Stimulated activated CD4-positive, alpha-beta T cell treated with anti-CD3 and anti-CD28 coated beads, Interleukin-2, amount 100 ng/mL, for 48 hours (primary cell): ENCODE data around the gene SOST.

Source experiments
- DNase-seq, 2 donors: peaks; one replicate each; pipeline ENCODE4 v3.0.0-alpha.2; 2020

SOST gene

GRCh38 chr17:43774304-43775250, 16.0 kb upstream of the SOST start:
- DNase-seq: no peak

DNA sequence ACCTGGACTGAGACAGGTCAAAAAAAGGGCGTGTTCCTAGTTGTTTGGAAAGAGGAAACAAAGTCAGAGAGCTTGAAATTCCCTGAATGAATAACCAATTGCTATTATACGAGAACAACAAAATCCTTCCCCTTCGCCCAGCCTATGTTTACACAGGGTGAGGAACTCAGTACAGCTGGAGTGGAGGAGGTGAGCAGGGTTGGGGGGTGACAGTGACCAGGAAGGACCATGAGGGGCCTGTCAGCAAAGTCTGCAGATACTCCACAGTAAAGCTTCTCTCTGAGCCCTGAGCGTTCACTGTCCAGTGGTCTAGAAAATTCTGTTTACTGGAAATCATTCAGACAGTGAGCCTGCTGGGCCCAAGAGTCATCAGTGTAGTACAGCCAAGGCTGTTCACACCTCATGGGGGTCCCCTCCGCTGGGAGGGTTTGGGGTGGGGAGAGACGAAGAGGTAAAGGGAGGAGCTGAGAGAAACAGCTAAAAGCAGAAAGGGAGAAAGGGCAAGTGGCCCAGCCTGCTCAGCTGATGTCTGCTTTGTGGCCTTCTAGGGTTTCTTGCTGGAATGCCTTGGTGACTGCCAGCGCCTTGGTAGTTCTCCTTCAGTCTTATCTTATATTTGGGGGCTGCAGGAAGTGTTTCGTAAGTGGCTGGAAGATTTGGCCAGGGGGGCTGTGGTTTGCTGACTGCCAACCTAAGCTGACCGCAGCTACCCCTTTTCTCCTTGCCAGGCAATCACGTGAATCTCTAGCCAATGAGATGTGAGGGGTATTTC, 14.5 kb upstream of the SOST start:
- DNase-seq: no peak

DNA sequence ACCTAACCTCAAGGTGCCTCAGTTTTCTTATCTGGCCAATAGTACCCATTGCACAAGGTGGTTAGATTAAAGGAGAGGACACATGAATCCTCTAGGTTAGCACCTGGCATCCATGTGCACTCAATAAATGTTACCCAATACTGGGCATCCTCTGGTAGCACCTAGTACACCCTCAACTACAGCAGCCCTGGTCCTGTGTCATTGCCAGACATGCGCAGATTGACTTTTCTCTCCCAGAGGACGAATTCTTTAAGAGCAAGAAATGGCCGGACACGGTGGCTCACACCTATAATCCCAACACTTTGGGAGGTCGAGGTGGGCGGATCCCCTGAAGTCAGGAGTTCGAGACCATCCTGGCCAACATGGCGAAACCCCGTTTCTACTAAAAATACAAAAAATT, 12.9 kb upstream of the SOST start:
- no peak for DNase-seq

- no peak for DNase-seq
Measured at GRCh38 chr17:43770957-43771356, 12.4 kb upstream of the SOST start.

DNA sequence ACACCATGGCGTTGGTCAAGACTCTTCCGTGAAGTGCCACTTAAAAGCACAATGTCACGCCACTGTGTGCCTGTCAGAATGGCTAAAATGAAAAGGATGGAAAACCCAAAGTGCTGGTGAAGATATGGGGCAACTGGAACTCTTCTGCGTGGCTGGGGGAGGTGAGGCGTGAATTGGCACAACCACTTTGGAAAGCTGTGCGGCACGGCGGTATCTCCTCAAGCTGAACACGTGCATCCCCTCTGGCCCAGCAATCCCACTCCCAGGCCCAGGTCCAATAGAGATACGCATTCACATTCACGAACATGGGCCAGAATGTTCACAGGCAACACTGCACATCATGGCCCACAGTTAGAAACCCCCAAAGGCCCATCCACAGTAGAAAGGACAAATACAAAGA, 11.3 kb upstream of the SOST start:
- DNase-seq: no peak

DNA sequence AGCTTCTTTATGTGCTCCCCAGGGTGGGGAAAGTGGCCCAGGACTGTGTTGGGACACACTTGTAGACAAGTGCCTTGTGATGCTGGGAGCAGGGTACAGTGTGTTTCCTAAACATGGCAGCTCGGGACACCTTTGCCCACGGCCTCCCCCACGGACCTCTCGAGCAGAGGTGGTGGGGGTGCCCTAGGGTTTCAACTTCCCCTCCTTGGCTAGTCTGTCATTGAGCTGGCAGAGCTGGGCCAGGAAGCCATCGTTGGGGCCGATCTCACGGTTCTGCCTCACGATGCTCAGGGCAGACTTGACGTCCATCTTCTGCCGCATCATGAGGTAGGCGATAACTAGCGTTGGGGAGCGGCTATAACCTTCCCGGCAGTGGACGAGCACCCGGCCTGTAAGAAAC, 10.8 kb upstream of the SOST start:
- DNase-seq: no peak

GRCh38 chr17:43768943-43769342, 10.4 kb upstream of the SOST start:
- no peak for DNase-seq

DNA sequence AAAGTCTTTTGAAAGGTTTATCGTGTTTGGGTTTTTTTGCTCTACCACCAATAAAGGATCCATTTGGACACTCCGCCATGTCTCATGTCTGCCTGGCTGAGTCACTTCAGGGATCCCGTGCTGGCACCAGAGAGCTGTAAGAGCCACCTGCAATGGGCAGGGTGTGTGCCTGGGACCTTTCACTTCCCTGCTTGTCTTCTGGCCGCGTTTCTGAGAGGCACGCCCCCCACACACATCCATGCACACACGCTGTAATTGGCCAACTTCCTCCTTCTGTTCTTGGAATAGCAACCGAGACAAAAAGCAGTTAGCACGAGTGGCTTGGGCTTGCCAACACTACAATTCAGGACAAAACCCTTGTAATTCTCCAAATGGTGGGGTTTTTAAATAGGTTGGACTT, 9.8 kb upstream of the SOST start:
- no peak for DNase-seq

- DNase-seq: no peak
Measured at GRCh38 chr17:43767713-43768059, 9.1 kb upstream of the SOST start.

GRCh38 chr17:43767053-43767712, 8.6 kb upstream of the SOST start:
- DNase-seq: no peak

- peak; percentile 58 to 60 for DNase-seq
Measured at GRCh38 chr17:43766413-43767052, 7.9 kb upstream of the SOST start.

DNA sequence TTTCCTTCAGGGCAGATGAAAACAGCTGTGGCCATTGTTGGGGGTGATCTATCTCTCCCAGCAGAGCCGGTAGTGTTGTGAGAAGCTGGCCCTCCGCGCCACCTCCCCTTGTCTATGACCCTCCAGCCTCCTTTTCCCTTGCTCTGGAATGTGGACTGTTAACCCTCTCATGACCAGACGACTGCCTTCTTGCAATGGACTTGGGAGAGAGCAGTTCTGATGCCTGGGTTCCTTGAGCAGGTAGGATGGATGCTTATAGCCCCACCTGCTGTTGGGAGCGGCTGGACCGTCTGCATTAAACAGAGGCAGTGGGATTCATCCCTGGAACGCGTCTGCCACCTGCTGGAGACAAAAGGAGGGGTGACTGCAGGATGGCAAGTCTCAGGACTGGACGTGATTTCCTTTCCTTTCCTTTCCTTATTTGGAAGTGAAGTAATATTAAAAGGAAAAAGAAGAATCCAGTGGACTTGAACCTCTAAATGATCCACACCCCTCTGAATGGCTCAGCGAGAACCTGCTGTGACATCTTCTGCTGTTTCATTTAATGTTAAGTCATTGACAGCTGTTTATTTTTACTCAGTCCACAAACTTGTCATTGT, 1.8 kb upstream of the SOST start:
- peak; percentile 92 to 97 for DNase-seq

DNA sequence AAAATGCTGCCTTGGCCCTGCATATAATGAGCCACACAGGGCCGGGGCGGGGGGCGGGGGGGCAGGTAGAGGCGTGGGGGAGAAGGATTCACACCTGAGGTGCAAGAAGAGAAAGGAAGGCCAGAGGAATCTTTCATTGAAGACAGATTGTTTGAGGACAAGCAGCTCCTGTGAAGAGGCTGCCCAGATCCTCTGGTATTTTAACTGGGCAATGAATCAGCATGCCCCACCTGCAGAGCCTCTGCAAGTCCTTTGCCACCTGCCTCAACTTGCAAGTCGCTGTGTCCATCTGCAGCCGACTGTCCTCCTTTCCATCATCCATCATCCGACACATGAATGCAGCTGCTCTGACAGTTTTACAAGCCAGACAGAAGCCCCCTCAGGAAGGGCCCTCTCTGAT, 1.2 kb upstream of the SOST start:
- DNase-seq: no peak

GRCh38 chr17:43758086-43758485, 505 bp downstream of the SOST start:
- no peak for DNase-seq

- DNase-seq: no peak
Measured at GRCh38 chr17:43757171-43757660, 1.4 kb downstream of the SOST start.

- no peak for DNase-seq
Measured at GRCh38 chr17:43756201-43756600, 2.4 kb downstream of the SOST start.

GRCh38 chr17:43755389-43755875, 3.2 kb downstream of the SOST start:
- DNase-seq: peak in 1 of 2 donors; percentile 15

GRCh38 chr17:43754947-43755346, 3.6 kb downstream of the SOST start:
- DNase-seq: no peak

GRCh38 chr17:43753493-43754129, 5.0 kb downstream of the SOST start:
- no peak for DNase-seq

- DNase-seq: no peak
Measured at GRCh38 chr17:43750153-43750552, 8.4 kb downstream of the SOST start.

- no peak for DNase-seq
Measured at GRCh38 chr17:43745541-43745940, 13.1 kb downstream of the SOST start.

DNA sequence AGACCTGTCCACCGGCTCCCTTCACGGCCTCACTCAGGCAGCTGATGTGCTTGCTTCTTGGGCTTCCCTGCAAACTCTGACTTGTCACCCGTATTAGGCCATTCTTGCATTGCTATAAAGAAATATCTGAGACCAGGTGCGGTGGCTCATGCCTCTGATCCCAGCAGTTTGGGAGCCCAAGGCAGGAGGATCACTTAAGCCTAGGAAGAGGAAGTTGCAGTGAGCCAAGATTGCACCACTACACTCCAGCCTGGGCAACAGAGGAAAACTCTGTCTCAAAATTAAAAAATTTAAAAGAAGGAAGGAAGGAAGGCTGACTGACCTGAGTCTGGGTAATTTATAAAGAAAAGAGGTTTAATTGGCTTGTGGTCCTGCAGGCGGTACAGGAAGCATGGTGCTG, 17.0 kb downstream of the SOST start:
- no peak for DNase-seq
